ENCODE data around the gene CDH23.

- TF ChIP-seq SUZ12 (IDR thresholded peaks at IDR 0.05; ENCODE audit: extremely low read depth, insufficient read depth, insufficient read length) (no peak), YY1 (IDR thresholded peaks at IDR 0.05; ENCODE audit: insufficient read depth, insufficient read length) (no peak)
Measured at GRCh38 chr10:71414359-71414758, 17.6 kb downstream of the CDH23 start.

Data from NT2/D1 (cell line).